HCT116 (cell line): Measurements from ENCODE around the gene RANBP1. TPM values are rescaled to one million over a fixed set of nuclear protein-coding genes. Genes with fewer than 3 reads are reported as not detected.

Experiments
- ATAC-seq: fragments of 200-7000 bp; cut with Tn5 transposase; 2 replicates; pipeline ENCODE4 v1.9.1; 2020; ENCODE audit warnings: mild to moderate bottlenecking, moderate library complexity
- BruUV-seq: library from RNA; stranded (reverse); fragments of 400-500 nt; replicated peaks from 2 replicates; lab custom pipeline; 2021; lab: Mats Ljungman, UMichigan
- CTCF ChIA-PET: fragments of 300-600 bp; sonication (Branson Sonifier 250); formaldehyde crosslinking; loops from one replicate; lab custom pipeline; 2021; ENCODE audit warnings: antibody characterized with exemption; lab: Charles Lee
- POLR2A ChIA-PET: fragments of 300-600, 350-600 bp; sonication (Branson Sonifier 250); formaldehyde crosslinking; loops from one replicate; lab custom pipeline; 2021; ENCODE audit warnings: antibody characterized with exemption; lab: Charles Lee
- RAD21 ChIA-PET, 2 experiments: fragments of 300-600 bp; sonication (Branson Sonifier 250); formaldehyde crosslinking; loops; one replicate each; lab custom pipeline; 2023; ENCODE audit warnings: low total read pairs in 2 of 2; ENCODE audit not compliant: uncharacterized antibody in 2 of 2, unreplicated experiment in 2 of 2, low non-redundant PET in 1 of 2; lab: Charles Lee
- DNase-seq: peaks from one replicate; pipeline ENCODE4 v3.0.0-alpha.2; 2010; ENCODE audit warnings: low read depth, low spot score
- H2AFZ ChIP-seq: fragments of 200-600 bp; shearing (Covaris generic), sonication (generic); 2 replicates; pipeline ENCODE4 v1.6.1; 2017; ENCODE audit warnings: low read depth, mixed run types, mixed read lengths, antibody characterized with exemption, low read length; ENCODE audit not compliant: poor library complexity, severe bottlenecking
- H3K27ac ChIP-seq: 2 replicates; pipeline ENCODE4 v1.5.1; 2012; ENCODE audit warnings: low read depth, low read length
- H3K27me3 ChIP-seq: fragments of 200-600 bp; sonication (generic); 2 replicates; pipeline ENCODE4 v1.6.1; 2016; ENCODE audit warnings: mixed run types, low read length, mixed read lengths; ENCODE audit not compliant: insufficient read depth
- H3K36me3 ChIP-seq, 2 experiments: fragments of 200-500 bp in 1 of 2; fragments of 200-600 bp in 1 of 2; sonication (Bioruptor generic) in 1 of 2; sonication (generic) in 1 of 2; 2 replicates each; pipeline versions ENCODE4 v1.5.1 to v1.6.1; 2014 to 2016; ENCODE audit warnings: low read length in 2 of 2, inconsistent platforms in 1 of 2, mixed read lengths in 1 of 2, mixed run types in 1 of 2; ENCODE audit not compliant: insufficient read depth in 2 of 2, control insufficient read depth in 1 of 2
- H3K4me1 ChIP-seq, 2 experiments: fragments of 200-600 bp in 1 of 2; sonication (generic) in 1 of 2; 2 replicates each; pipeline versions ENCODE4 v1.5.1 to v1.6.1; 2012 to 2017; ENCODE audit warnings: low read length in 2 of 2, inconsistent platforms in 1 of 2, mild to moderate bottlenecking in 1 of 2, mixed read lengths in 1 of 2, mixed run types in 1 of 2, moderate library complexity in 1 of 2; ENCODE audit not compliant: insufficient read depth in 2 of 2, control insufficient read depth in 1 of 2
- H3K4me2 ChIP-seq: fragments of 200-600 bp; sonication (generic); 2 replicates; pipeline ENCODE4 v1.6.1; 2017; ENCODE audit warnings: mixed run types, low read length, mixed read lengths
- H3K4me3 ChIP-seq, 2 experiments: fragments of 200-600 bp in 1 of 2; sonication (generic) in 1 of 2; replicated peaks in 1 of 2; 2 replicates each; pipeline ENCODE4 v1.5.1; 2011 to 2016; ENCODE audit warnings: low read length in 2 of 2, control low read depth in 1 of 2, low read depth in 1 of 2, mild to moderate bottlenecking in 1 of 2, mixed read lengths in 1 of 2, mixed run types in 1 of 2
- H3K79me2 ChIP-seq: fragments of 200-600 bp; sonication (generic); 2 replicates; pipeline ENCODE4 v1.6.1; 2017; ENCODE audit warnings: mild to moderate bottlenecking, mixed run types, low read length, moderate library complexity, mixed read lengths; ENCODE audit not compliant: insufficient read depth
- H3K9ac ChIP-seq: fragments of 200-600 bp; sonication (generic); 2 replicates; pipeline ENCODE4 v1.6.1; 2016; ENCODE audit warnings: low read length, mixed read lengths
- H3K9me2 ChIP-seq: fragments of 200-600 bp; sonication (generic), shearing (Covaris generic); 2 replicates; pipeline ENCODE4 v1.6.1; 2017; ENCODE audit warnings: mixed run types, mild to moderate bottlenecking, moderate library complexity; ENCODE audit not compliant: insufficient read depth
- H3K9me3 ChIP-seq, 2 experiments: fragments of 200-500 bp in 1 of 2; fragments of 200-600 bp in 1 of 2; sonication (Bioruptor generic) in 1 of 2; sonication (generic) in 1 of 2; 2 replicates each; pipeline ENCODE4 v1.6.1; 2014 to 2017; ENCODE audit warnings: low read length in 2 of 2, mixed read lengths in 2 of 2, inconsistent platforms in 1 of 2, low read depth in 1 of 2, mild to moderate bottlenecking in 1 of 2, mixed run types in 1 of 2, moderate library complexity in 1 of 2; ENCODE audit not compliant: control insufficient read depth in 1 of 2, insufficient read depth in 1 of 2
- H4K20me1 ChIP-seq: fragments of 200-600 bp; sonication (generic), shearing (Covaris generic); 2 replicates; pipeline ENCODE4 v1.6.1; 2017; ENCODE audit warnings: mixed run types, mild to moderate bottlenecking, moderate library complexity; ENCODE audit not compliant: insufficient read depth
- CBX3 ChIP-seq: IDR thresholded peaks from 2 replicates; pipeline ENCODE4 v1.6.1; 2012; ENCODE audit warnings: low read depth
- CEBPB ChIP-seq: IDR thresholded peaks from 2 replicates; pipeline ENCODE4 v1.6.1; 2012; ENCODE audit warnings: low read depth
- CTCF ChIP-seq, 3 experiments: fragments of 200-600 bp in 1 of 3; sonication (generic) in 1 of 3; IDR thresholded peaks in 2 of 3; conservative IDR thresholded peaks in 1 of 3; 2 replicates each; pipeline ENCODE4 v1.5.1; 2012 to 2017; ENCODE audit warnings: low read depth in 2 of 3, low read length in 2 of 3, antibody characterized with exemption in 1 of 3, borderline replicate concordance in 1 of 3, control low read depth in 1 of 3, mild to moderate bottlenecking in 1 of 3, mixed read lengths in 1 of 3, mixed run types in 1 of 3, moderate library complexity in 1 of 3; ENCODE audit not compliant: insufficient read depth in 1 of 3
- EGR1 ChIP-seq: IDR thresholded peaks from 2 replicates; pipeline ENCODE4 v1.6.1; 2012; ENCODE audit warnings: low read depth
- ELF1 ChIP-seq: IDR thresholded peaks from 2 replicates; pipeline ENCODE4 v1.6.1; 2012; ENCODE audit warnings: low read depth, borderline replicate concordance
- EZH2 ChIP-seq: fragments of 200-600 bp; sonication (generic); IDR thresholded peaks from 2 replicates; pipeline ENCODE4 v1.6.1; 2017; ENCODE audit warnings: antibody characterized with exemption, mixed run types
- JUND ChIP-seq: IDR thresholded peaks from 2 replicates; pipeline ENCODE4 v1.6.1; 2012
- MAX ChIP-seq: IDR thresholded peaks from 2 replicates; pipeline ENCODE4 v1.6.1; 2012
- POLR2AphosphoS5 ChIP-seq: IDR thresholded peaks from 2 replicates; pipeline ENCODE4 v1.6.1; 2011; ENCODE audit warnings: mild to moderate bottlenecking, low read depth, low read length, moderate library complexity
- SIN3A ChIP-seq: IDR thresholded peaks from 2 replicates; pipeline ENCODE4 v1.6.1; 2012; ENCODE audit warnings: low read depth
- SRF ChIP-seq: IDR thresholded peaks from 2 replicates; pipeline ENCODE4 v1.6.1; 2012; ENCODE audit warnings: low read depth
- TCF7L2 ChIP-seq: IDR thresholded peaks from 2 replicates; pipeline ENCODE4 v1.7.0; 2011; ENCODE audit warnings: borderline replicate concordance, inconsistent platforms; ENCODE audit not compliant: insufficient read depth, insufficient read length; ENCODE audit errors: extremely low read depth
- ZBTB33 ChIP-seq: IDR thresholded peaks from 2 replicates; pipeline ENCODE4 v1.6.1; 2011; ENCODE audit warnings: mild to moderate bottlenecking, low read length, moderate library complexity; ENCODE audit not compliant: insufficient replicate concordance; ENCODE audit errors: extremely low read depth
- ZFX ChIP-seq: fragments of 450-650 bp; IDR thresholded peaks from 2 replicates; pipeline ENCODE4 v1.6.1; 2017
- intact Hi-C: fragments of 100-400 bp; cut with micrococcal nuclease; formaldehyde crosslinking; loops from 2 replicates; pipeline ENCODE4 v1.10.0; 2022
- total RNA-seq: library from RNA; stranded (reverse); gene quantifications from one replicate; pipeline ENCODE4 v1.2.1, GENCODE V29; 2021; ENCODE audit not compliant: unreplicated experiment
- TF ChIP-seq, protein P1 (sequence below): IDR thresholded peaks from 2 replicates; pipeline ENCODE4 v1.6.1; 2012

RANBP1 gene
- total RNA-seq, 1 experiment from 2014 or later = 351 TPM

DNA sequence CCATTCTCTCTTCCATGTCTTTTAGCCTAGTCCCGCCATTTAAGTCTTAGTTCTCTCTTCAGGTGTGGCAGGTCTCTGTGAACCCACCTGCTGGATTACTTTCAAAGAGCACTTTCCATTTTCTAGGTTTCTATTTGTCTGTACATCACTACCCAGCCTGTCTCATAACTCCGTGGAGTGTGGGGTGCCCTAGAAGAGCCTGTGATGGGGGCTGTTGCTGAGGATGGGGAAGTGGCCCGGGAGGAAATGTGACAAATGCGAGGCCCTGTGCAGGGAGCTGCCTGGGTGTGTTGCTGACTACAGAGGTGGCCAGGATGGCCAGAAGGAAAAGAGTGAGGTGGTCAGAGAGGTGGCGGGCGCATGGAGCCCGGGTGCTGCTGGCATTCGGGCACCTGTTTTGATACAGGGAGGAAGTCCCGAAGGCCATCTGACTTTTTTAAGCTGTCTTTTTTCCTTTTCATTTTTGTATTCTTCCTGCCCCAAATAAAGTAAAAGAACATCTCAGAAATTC is 25.1 kb upstream of the RANBP1 start:
- CTCF ChIA-PET = no interaction called here
- peaks cover 91 to 94% of the 10 kb centered on the region in 2 experiments for H3K36me3 ChIP-seq
- H2AFZ ChIP-seq = no peak overlapping the region
- H3K4me3 ChIP-seq = no peak overlapping the region
- no peaks in the 10 kb centered on the region for H3K9me2 ChIP-seq
- no peaks in the 10 kb centered on the region for H3K27me3 ChIP-seq
- no peak overlapping the region for H3K27ac ChIP-seq
- no TSS peak for BruUV-seq
- TF ChIP-seq CEBPB (no peak), EZH2 (no peak), EGR1 (no peak), JUND (no peak), SRF (no peak)
- TF ChIP-seq, protein P1, sequence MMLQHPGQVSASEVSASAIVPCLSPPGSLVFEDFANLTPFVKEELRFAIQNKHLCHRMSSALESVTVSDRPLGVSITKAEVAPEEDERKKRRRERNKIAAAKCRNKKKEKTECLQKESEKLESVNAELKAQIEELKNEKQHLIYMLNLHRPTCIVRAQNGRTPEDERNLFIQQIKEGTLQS = no peak
- ATAC-seq (no peak), DNase-seq (no peak)
- POLR2A ChIA-PET = no interaction called here
- H3K79me2 ChIP-seq = peaks cover 81% of the 10 kb centered on the region
- H3K4me1 ChIP-seq = no peaks in the 10 kb centered on the region
- RAD21 ChIA-PET = no interaction called here
- H3K9ac ChIP-seq = no peak overlapping the region
- no peaks in the 10 kb centered on the region; the same call in 1 of the 2 replicates for H4K20me1 ChIP-seq
- H3K4me2 ChIP-seq = no peak overlapping the region
- intact Hi-C loops = no loop called here
- no peaks in the 10 kb centered on the region for H3K9me3 ChIP-seq

GRCh38 chr22:20091690-20092476 is 24.0 kb upstream of the RANBP1 start:
- TF ChIP-seq CEBPB (no peak), TCF7L2 (no peak), SRF (no peak), EGR1 (no peak), ZFX (no peak), CTCF (IDR thresholded peaks at IDR 0.05 in 2 of 3, conservative IDR thresholded peaks at IDR 0.05 in 1 of 3; ENCODE audit: borderline replicate concordance in 1 of 3, insufficient read depth in 1 of 3, low read depth in 2 of 3, low read length in 2 of 3) (no peak), POLR2AphosphoS5 (no peak), EZH2 (no peak), CBX3 (no peak), ZBTB33 (no peak), SIN3A (no peak), ELF1 (no peak), MAX (no peak)
- TF ChIP-seq, protein P1 = no peak
- H4K20me1 ChIP-seq = no peaks in the 10 kb centered on the region
- RAD21 ChIA-PET = no interaction called here
- H3K27me3 ChIP-seq = no peaks in the 10 kb centered on the region
- H3K36me3 ChIP-seq = peaks cover 89 to 94% of the 10 kb centered on the region in 2 experiments
- BruUV-seq = no TSS peak
- no peaks in the 10 kb centered on the region for H3K9me2 ChIP-seq
- no peak overlapping the region for H3K4me2 ChIP-seq
- DNase-seq (no peak), ATAC-seq (no peak)
- POLR2A ChIA-PET = no interaction called here
- H2AFZ ChIP-seq = no peak overlapping the region
- H3K79me2 ChIP-seq = peaks cover 81% of the 10 kb centered on the region
- no peak overlapping the region for H3K4me3 ChIP-seq
- H3K4me1 ChIP-seq = no peaks in the 10 kb centered on the region
- no peaks in the 10 kb centered on the region for H3K9me3 ChIP-seq
- no peak overlapping the region for H3K9ac ChIP-seq
- H3K27ac ChIP-seq = no peak overlapping the region
- CTCF ChIA-PET = no interaction called here
- intact Hi-C loops = no loop called here
